GM12892 (cell line): ENCODE measurements around the gene TENM3.

Experiments used
- DNase-seq: peaks from one replicate; pipeline ENCODE4 v3.0.0; 2011; ENCODE audit not compliant: insufficient read length
- FAIRE-seq: peaks from 2 replicates; lab custom pipeline; 2011; peaks lifted over from hg19 to GRCh38; lab: Jason Lieb, UNC
- POLR2A ChIP-seq: IDR thresholded peaks from 2 replicates; pipeline ENCODE4 v1.6.1; 2011; ENCODE audit warnings: low read depth, low read length, control low read depth
- POLR2AphosphoS5 ChIP-seq: IDR thresholded peaks from 2 replicates; pipeline ENCODE4 v1.6.1; 2011; ENCODE audit warnings: low read depth, low read length, control low read depth
- TAF1 ChIP-seq: IDR thresholded peaks from 2 replicates; pipeline ENCODE4 v1.6.1; 2011; ENCODE audit warnings: low read depth, mild to moderate bottlenecking, control low read depth, low read length, borderline replicate concordance

TENM3 gene

DNA sequence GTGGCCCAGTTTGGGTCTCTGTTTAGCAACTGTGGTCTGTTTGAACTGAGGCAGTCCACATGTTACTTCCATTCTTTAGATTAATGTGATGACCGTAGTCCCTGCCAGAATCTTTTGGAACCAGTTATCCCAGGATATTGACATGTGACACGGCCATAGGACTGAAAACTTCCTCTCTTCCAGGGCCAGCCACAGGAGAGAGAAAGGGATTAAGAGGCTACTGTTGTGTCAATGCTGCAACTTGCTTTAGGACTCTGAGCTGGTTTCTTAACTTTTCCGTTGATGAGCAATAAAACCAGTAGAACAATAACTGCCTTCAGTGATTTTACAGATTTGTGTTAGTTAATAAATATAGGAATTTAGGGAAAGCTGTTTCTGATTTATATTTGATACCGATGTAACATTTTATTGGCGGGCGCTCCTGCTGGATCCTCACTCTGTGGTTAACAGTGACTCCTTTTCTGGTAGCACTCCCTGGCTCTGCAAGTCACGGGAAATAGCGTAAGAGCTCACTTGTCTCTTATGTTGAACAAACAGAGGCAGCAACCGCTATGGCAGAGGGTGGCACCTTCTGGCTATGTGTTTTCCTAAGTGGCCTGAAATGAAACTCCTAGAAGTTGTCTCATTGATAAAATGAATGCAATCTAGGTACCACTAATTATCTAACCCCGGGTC, 2.5 kb downstream of the TENM3 start:
- TF ChIP-seq POLR2AphosphoS5 (no peak), POLR2A (no peak), TAF1 (no peak)
- FAIRE-seq (no peak), DNase-seq (no peak)

GRCh38 chr4:182246401-182247205, 3.4 kb downstream of the TENM3 start:
- FAIRE-seq: no peak

DNA sequence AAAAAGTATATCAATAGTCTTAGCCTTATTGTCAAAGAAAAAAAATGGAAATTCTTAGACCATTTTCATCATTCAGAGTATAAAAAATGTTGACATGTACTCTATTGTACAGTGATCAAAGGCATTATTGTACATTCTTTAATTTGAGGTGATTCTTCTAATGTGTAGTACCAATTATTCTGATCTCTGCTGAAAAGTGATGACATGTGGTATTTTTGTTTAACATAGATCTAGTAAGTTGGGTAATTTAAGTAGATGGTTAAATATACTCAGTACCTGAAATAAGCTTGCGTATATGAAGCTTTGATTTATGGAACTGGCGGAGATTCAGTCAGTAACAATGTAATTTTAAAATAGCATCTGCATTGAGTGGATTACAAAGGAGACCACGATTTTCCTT, 5.1 kb downstream of the TENM3 start:
- DNase-seq: no peak
- TF ChIP-seq TAF1 (no peak), POLR2AphosphoS5 (no peak), POLR2A (no peak)
- no peak for FAIRE-seq

More at GRCh38 chr4:182246401-182247205, 3.4 kb downstream of the TENM3 start:
- TF ChIP-seq POLR2A (no peak), TAF1 (no peak), POLR2AphosphoS5 (no peak)
- no peak for DNase-seq

- FAIRE-seq (no peak), DNase-seq (no peak)
- TF ChIP-seq POLR2AphosphoS5 (no peak), TAF1 (no peak), POLR2A (no peak)
These were observed 7.2 kb downstream of the TENM3 start for GRCh38 chr4:182250446-182250845.

DNA sequence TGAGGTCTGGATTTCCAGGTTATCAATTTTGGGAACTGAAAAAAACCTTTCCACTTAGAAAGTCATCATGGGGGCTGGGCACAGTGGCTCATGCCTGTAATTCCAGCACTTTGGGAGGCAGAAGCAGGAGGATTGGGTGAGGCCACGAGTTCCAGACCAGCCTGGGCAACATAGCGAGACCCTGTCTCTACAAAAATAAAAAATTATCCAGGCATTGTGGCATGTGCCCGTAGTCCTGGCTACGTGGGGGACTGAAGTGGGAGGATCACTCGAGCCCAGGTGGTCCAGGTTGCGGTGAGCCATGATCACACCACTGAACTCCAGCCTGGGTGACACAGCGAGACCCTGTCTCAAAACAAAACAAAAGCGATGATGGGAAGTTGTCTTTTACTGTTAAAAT, 7.9 kb downstream of the TENM3 start:
- DNase-seq (no peak), FAIRE-seq (no peak)
- TF ChIP-seq POLR2A: no peak

DNA sequence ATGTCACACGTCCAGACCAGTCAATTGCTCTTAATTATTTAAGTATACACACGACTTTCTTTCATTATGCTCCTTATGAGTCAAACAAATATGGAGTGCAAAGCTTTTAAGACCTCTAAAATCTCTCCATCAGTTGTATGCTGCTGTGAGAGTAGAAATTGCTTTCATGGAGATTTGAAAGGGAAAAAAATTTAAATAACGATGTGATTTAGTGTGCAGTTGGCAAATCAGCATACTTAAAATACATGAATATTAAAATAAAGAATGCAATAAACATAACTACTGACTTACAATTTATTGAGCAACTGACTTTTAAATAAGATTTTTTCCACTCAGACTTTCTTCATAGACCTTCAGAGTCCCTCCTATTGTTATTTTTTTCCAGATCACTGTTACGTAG, 9.0 kb downstream of the TENM3 start:
- TF ChIP-seq POLR2AphosphoS5: no peak
- no peak for FAIRE-seq
- DNase-seq: no peak

- DNase-seq (no peak), FAIRE-seq (no peak)
- TF ChIP-seq POLR2AphosphoS5: no peak
- no peak for TF ChIP-seq POLR2A
These were observed 11.0 kb downstream of the TENM3 start for GRCh38 chr4:182254026-182254780.

GRCh38 chr4:182255441-182256190, 12.4 kb downstream of the TENM3 start:
- no peak for FAIRE-seq

DNA sequence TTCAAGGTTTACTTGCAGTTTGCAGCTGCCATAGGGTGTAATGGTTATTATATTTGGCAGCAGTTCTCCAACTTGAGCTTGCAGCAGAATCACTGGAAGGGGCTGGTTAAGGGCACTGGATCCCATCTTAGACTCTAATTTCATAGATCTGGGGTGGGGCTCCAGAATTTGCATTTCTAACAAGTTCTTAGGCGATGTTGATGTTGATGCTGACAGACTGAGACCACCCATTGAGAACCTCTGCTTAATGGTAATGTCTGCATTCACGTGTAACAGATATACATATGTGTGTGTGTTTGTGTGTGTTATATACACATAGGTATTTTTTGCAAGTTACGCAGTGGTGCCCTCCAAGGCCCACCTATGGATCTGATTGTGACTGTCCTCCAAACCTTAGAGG, 13.8 kb downstream of the TENM3 start:
- FAIRE-seq: no peak
- no peak for DNase-seq
- TF ChIP-seq POLR2AphosphoS5: no peak
- no peak for TF ChIP-seq TAF1
- no peak for TF ChIP-seq POLR2A

More at GRCh38 chr4:182255441-182256190, 12.4 kb downstream of the TENM3 start:
- no peak for DNase-seq
- no peak for TF ChIP-seq POLR2A
- no peak for TF ChIP-seq TAF1
- no peak for TF ChIP-seq POLR2AphosphoS5

DNA sequence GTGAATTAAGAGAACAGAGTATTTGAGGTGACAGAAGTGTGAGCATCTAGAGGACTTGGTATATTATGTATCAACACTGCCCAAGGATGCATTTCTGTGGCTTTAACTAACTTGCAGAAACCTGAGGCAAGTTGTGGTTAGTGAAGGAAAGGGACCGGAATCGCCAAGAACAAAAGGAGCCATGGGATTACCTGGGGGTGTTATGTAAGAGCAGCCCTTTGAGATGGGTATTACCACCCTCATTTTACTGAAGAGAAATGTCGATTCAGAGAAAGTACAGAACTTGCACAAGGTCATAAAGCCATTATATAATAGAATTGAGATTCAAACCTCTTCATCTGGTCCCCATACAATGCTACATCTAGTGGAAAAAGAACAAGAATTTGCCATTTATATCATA, 14.3 kb downstream of the TENM3 start:
- TF ChIP-seq POLR2AphosphoS5 (no peak), POLR2A (no peak), TAF1 (no peak)
- DNase-seq (no peak), FAIRE-seq (no peak)

- no peak for DNase-seq
- TF ChIP-seq POLR2AphosphoS5 (no peak), POLR2A (no peak), TAF1 (no peak)
- no peak for FAIRE-seq
These were observed 15.3 kb downstream of the TENM3 start for GRCh38 chr4:182258441-182259000.
